HEK293 (cell line): ENCODE data around the gene SH3GLB1.

Experiments used
- CTCF ChIA-PET: fragments of 350-600 bp; formaldehyde crosslinking; extraction: SDS; loops from one replicate; lab custom pipeline; 2021; ENCODE audit warnings: antibody characterized with exemption; lab: Yijun Ruan, JAX
- POLR2A ChIA-PET: fragments of 300-600 bp; formaldehyde crosslinking; extraction: SDS; loops from one replicate; lab custom pipeline; 2020; ENCODE audit warnings: antibody characterized with exemption, inconsistent platforms; lab: Yijun Ruan, JAX
- H3K27ac ChIP-seq: fragments of 200-500 bp; sonication (Bioruptor generic); 2 replicates; pipeline ENCODE4 v1.5.1; 2014; ENCODE audit warnings: low read depth, low read length, control low read depth, inconsistent platforms; ENCODE audit errors: extremely low read depth
- H3K36me3 ChIP-seq, 2 experiments: fragments of 200-500 bp in 1 of 2; sonication (Bioruptor generic) in 1 of 2; 1 replicate in 1 of 2; 2 replicates in 1 of 2; pipeline ENCODE4 v1.5.1; 2014 to 2017; ENCODE audit warnings: inconsistent platforms in 2 of 2, low read length in 2 of 2; ENCODE audit not compliant: control insufficient read depth in 2 of 2, insufficient read depth in 1 of 2
- H3K4me1 ChIP-seq: fragments of 200-500 bp; sonication (Bioruptor generic); 2 replicates; pipeline ENCODE4 v1.5.1; 2014; ENCODE audit warnings: mild to moderate bottlenecking, low read length, inconsistent platforms; ENCODE audit not compliant: control insufficient read depth, insufficient read depth
- H3K4me3 ChIP-seq: 2 replicates; pipeline ENCODE4 v1.5.1; 2011; ENCODE audit warnings: low read depth, mild to moderate bottlenecking, control low read depth, low read length, moderate library complexity
- H3K9me3 ChIP-seq: fragments of 200-500 bp; sonication (Bioruptor generic); 2 replicates; pipeline ENCODE4 v1.5.1; 2014; ENCODE audit warnings: low read depth, low read length, inconsistent platforms; ENCODE audit not compliant: control insufficient read depth, insufficient read depth
- AEBP2 ChIP-seq: fragments of 450-650 bp; formaldehyde crosslinking; IDR thresholded peaks from 2 replicates; pipeline ENCODE4 v1.5.1; 2016; ENCODE audit warnings: missing biosample characterization, missing genetic modification characterization, borderline replicate concordance
- GLI4 ChIP-seq: fragments of 450-650 bp; formaldehyde crosslinking; IDR thresholded peaks from 2 replicates; pipeline ENCODE4 v1.5.1; 2016; ENCODE audit warnings: missing biosample characterization, missing genetic modification characterization
- HOXC10 ChIP-seq: sonication (generic); formaldehyde crosslinking; IDR thresholded peaks from 2 replicates; pipeline ENCODE4 v1.8.1; 2023; ENCODE audit warnings: mild to moderate bottlenecking, missing genetic modification reagents
- IKZF3 ChIP-seq: fragments of 450-650 bp; IDR thresholded peaks from 2 replicates; pipeline ENCODE4 v1.5.0; 2018; ENCODE audit warnings: missing biosample characterization, mild to moderate bottlenecking, missing genetic modification characterization, moderate library complexity
- PRDM1 ChIP-seq: fragments of 450-650 bp; formaldehyde crosslinking; IDR thresholded peaks from 2 replicates; pipeline ENCODE4; 2016; ENCODE audit warnings: missing biosample characterization, missing genetic modification characterization
- TCF7L2 ChIP-seq: IDR thresholded peaks from 2 replicates; pipeline ENCODE4 v1.6.1; 2011; ENCODE audit warnings: low read depth, mild to moderate bottlenecking, inconsistent platforms, low read length, moderate library complexity, borderline replicate concordance
- TRIM28 ChIP-seq: IDR thresholded peaks from 2 replicates; pipeline ENCODE4 v1.6.1; 2011; ENCODE audit warnings: low read length, control low read depth, borderline replicate concordance
- YY1 ChIP-seq: fragments of 450-650 bp; formaldehyde crosslinking; IDR thresholded peaks from 2 replicates; pipeline ENCODE4 v1.5.1; 2018; ENCODE audit warnings: missing biosample characterization, missing genetic modification characterization
- ZFHX2 ChIP-seq: fragments of 450-650 bp; formaldehyde crosslinking; conservative IDR thresholded peaks from 2 replicates; pipeline ENCODE4 v1.5.1; 2016; ENCODE audit warnings: missing biosample characterization, missing genetic modification characterization
- ZNF157 ChIP-seq: fragments of 450-650 bp; formaldehyde crosslinking; IDR thresholded peaks from 2 replicates; pipeline ENCODE4 v1.5.1; 2016; ENCODE audit warnings: missing biosample characterization, missing genetic modification characterization
- ZNF175 ChIP-seq: fragments of 450-650 bp; formaldehyde crosslinking; IDR thresholded peaks from 2 replicates; pipeline ENCODE4 v1.5.1; 2016; ENCODE audit warnings: missing biosample characterization, missing genetic modification characterization
- ZNF19 ChIP-seq: fragments of 450-650 bp; formaldehyde crosslinking; IDR thresholded peaks from 2 replicates; pipeline ENCODE4; 2016; ENCODE audit warnings: missing biosample characterization, missing genetic modification characterization, low read depth
- ZNF202 ChIP-seq: fragments of 450-650 bp; formaldehyde crosslinking; IDR thresholded peaks from 2 replicates; pipeline ENCODE4 v1.5.1; 2016; ENCODE audit warnings: missing biosample characterization, missing genetic modification characterization, borderline replicate concordance
- ZNF26 ChIP-seq: fragments of 450-650 bp; formaldehyde crosslinking; IDR thresholded peaks from 2 replicates; pipeline ENCODE4 v1.5.1; 2016; ENCODE audit warnings: missing biosample characterization, missing genetic modification characterization
- ZNF280C ChIP-seq: fragments of 450-650 bp; formaldehyde crosslinking; IDR thresholded peaks from 2 replicates; pipeline ENCODE4 v1.5.1; 2016; ENCODE audit warnings: missing biosample characterization, missing genetic modification characterization
- ZNF404 ChIP-seq: fragments of 450-650 bp; formaldehyde crosslinking; IDR thresholded peaks from 2 replicates; pipeline ENCODE4 v1.5.1; 2017; ENCODE audit warnings: missing biosample characterization, missing genetic modification characterization
- ZNF449 ChIP-seq: fragments of 450-650 bp; formaldehyde crosslinking; IDR thresholded peaks from 2 replicates; pipeline ENCODE4 v1.5.1; 2017; ENCODE audit warnings: missing biosample characterization, mild to moderate bottlenecking, missing genetic modification characterization, moderate library complexity
- ZNF76 ChIP-seq: fragments of 450-650 bp; formaldehyde crosslinking; IDR thresholded peaks from 2 replicates; pipeline ENCODE4; 2016; ENCODE audit warnings: low read depth, missing biosample characterization, missing genetic modification characterization, borderline replicate concordance
- ZNF768 ChIP-seq: fragments of 450-650 bp; formaldehyde crosslinking; IDR thresholded peaks from 2 replicates; pipeline ENCODE4 v1.5.1; 2018; ENCODE audit warnings: missing biosample characterization, mild to moderate bottlenecking, missing genetic modification characterization
- ZNF776 ChIP-seq: fragments of 450-650 bp; formaldehyde crosslinking; IDR thresholded peaks from 2 replicates; pipeline ENCODE4 v1.5.0; 2017; ENCODE audit warnings: missing biosample characterization, missing genetic modification characterization, borderline replicate concordance
- ZSCAN30 ChIP-seq: fragments of 450-650 bp; IDR thresholded peaks from 2 replicates; pipeline ENCODE4 v1.5.1; 2018; ENCODE audit warnings: missing biosample characterization, mild to moderate bottlenecking, missing genetic modification characterization, moderate library complexity

Gene SH3GLB1

GRCh38 chr1:86708920-86709319 is 4.5 kb downstream of the SH3GLB1 start:
- no peak overlapping the region for H3K4me3 ChIP-seq
- CTCF ChIA-PET = interaction anchor here (0.5 to 0.7 kb wide), 5 partner anchors 19 to 1411 kb away, joined by 3 to 10 read pairs (median 4); no protein-coding TSS in a partner anchor
- H3K4me1 ChIP-seq = peaks cover 5% of the 10 kb centered on the region; the same call in 1 of the 2 replicates
- TF ChIP-seq ZNF280C (tag by site-specific recombination) = no peak
- no peak for TF ChIP-seq ZFHX2 (tag by site-specific recombination)
- TF ChIP-seq ZNF175 (tag by site-specific recombination) = no peak
- no peak for TF ChIP-seq ZNF202 (tag by site-specific recombination)
- no peak for TF ChIP-seq ZNF768 (tag by site-specific recombination)
- TF ChIP-seq TRIM28 = no peak
- no peak for TF ChIP-seq ZNF26
- TF ChIP-seq ZNF157 = no peak
- TF ChIP-seq YY1 = no peak
- no peak for TF ChIP-seq HOXC10 (CRISPR knock-in tag)
- no peak for TF ChIP-seq GLI4 (tag by site-specific recombination)
- TF ChIP-seq ZNF404 (tag by site-specific recombination) = no peak
- TF ChIP-seq ZNF776 = no peak
- TF ChIP-seq ZNF76 (tag by site-specific recombination) = no peak
- TF ChIP-seq AEBP2 (tag by site-specific recombination) = no peak
- no peak for TF ChIP-seq ZNF449
- POLR2A ChIA-PET = no interaction called here
- no peaks in the 10 kb centered on the region for H3K9me3 ChIP-seq
- H3K36me3 ChIP-seq = no peaks in the 10 kb centered on the region
- H3K27ac ChIP-seq = no peak overlapping the region

GRCh38 chr1:86712088-86712860 is 7.9 kb downstream of the SH3GLB1 start:
- Histone ChIP-seq H3K9me3 (no peaks in the 10 kb centered on the region), H3K4me3 (no peak overlapping the region), H3K36me3 (peaks cover 0 to 16% of the 10 kb centered on the region in 2 experiments; a peak in 2 of 3 replicates), H3K27ac (no peak overlapping the region), H3K4me1 (peaks cover 12% of the 10 kb centered on the region; the same call in 1 of the 2 replicates)
- CTCF ChIA-PET = interaction anchor here (0.7 to 3.6 kb wide), 2 partner anchors 8 to 519 kb away, joined by 5 to 22 read pairs; partner anchors contain the start of gene SH3GLB1
- POLR2A ChIA-PET = interaction anchor here (6.1 kb wide), 1 partner anchor 7 kb away, joined by 34 read pairs; the partner anchor contains the start of gene SH3GLB1
- TF ChIP-seq ZSCAN30 (tag by site-specific recombination) (no peak), IKZF3 (tag by site-specific recombination) (no peak), ZNF19 (no peak), TCF7L2 (no peak), PRDM1 (tag by site-specific recombination) (0 out of 2 replicates have a peak, but pooled peaks have one; percentile 9)
